PC-9 (cell line): ENCODE measurements around the gene ZNF146.

Experiments
- CTCF ChIP-seq: fragments of 200-600 bp; sonication (generic); conservative IDR thresholded peaks from 2 replicates; pipeline ENCODE4 v1.6.1; 2017; ENCODE audit warnings: mixed run types, antibody characterized with exemption, mild to moderate bottlenecking, moderate library complexity
- EZH2 ChIP-seq: fragments of 200-600 bp; sonication (generic); IDR thresholded peaks from 2 replicates; pipeline ENCODE4 v1.8.0; 2017; ENCODE audit warnings: antibody characterized with exemption, low read depth

- no peak for TF ChIP-seq CTCF
- no peak for TF ChIP-seq EZH2
Measured at GRCh38 chr19:36252047-36252446, 37.1 kb downstream of the ZNF146 start.
